ENCODE measurements around the gene NBEA. TPM values are rescaled to one million over a fixed set of nuclear protein-coding genes. Genes with fewer than 3 reads are reported as not detected.
A peak's percentile ranks its signal among the peaks of the same experiment; 100 is the strongest.

NBEA gene
- total RNA-seq, 1 donor from 2014 or later = 6.6 TPM

- no peaks in the 10 kb centered on the region for H3K36me3 ChIP-seq
- H3K27ac ChIP-seq = no peak overlapping the region
- ATAC-seq (no peak), DNase-seq (no peak)
- H3K4me3 ChIP-seq = no peak overlapping the region
- no peaks in the 10 kb centered on the region for H3K4me1 ChIP-seq
- intact Hi-C loops (cut with DNase I) = no loop called here
- no peaks in the 10 kb centered on the region for H3K27me3 ChIP-seq (ENCODE audit: low read depth)
- no peak for TF ChIP-seq CTCF (IDR thresholded peaks at IDR 0.05)
- no peaks in the 10 kb centered on the region for H3K9me3 ChIP-seq
Measured at GRCh38 chr13:35136585-35136984, 194.5 kb downstream of the NBEA start.

GRCh38 chr13:35139591-35139990 is 197.5 kb downstream of the NBEA start:
- no peak for ATAC-seq
- Histone ChIP-seq H3K27ac (no peak overlapping the region), H3K9me3 (no peaks in the 10 kb centered on the region), H3K4me3 (no peak overlapping the region), H3K27me3 (ENCODE audit: low read depth) (no peaks in the 10 kb centered on the region), H3K36me3 (no peaks in the 10 kb centered on the region), H3K4me1 (no peaks in the 10 kb centered on the region)
- TF ChIP-seq CTCF (IDR thresholded peaks at IDR 0.05) = no peak
- no peak for DNase-seq
- intact Hi-C loops (cut with DNase I) = no loop called here

GRCh38 chr13:35140321-35140720 is 198.3 kb downstream of the NBEA start:
- Histone ChIP-seq H3K4me3 (no peak overlapping the region), H3K27ac (no peak overlapping the region), H3K9me3 (no peaks in the 10 kb centered on the region), H3K4me1 (no peaks in the 10 kb centered on the region), H3K36me3 (no peaks in the 10 kb centered on the region), H3K27me3 (ENCODE audit: low read depth) (no peaks in the 10 kb centered on the region)
- TF ChIP-seq CTCF (IDR thresholded peaks at IDR 0.05) = no peak
- intact Hi-C loops (cut with DNase I) = no loop called here
- ATAC-seq (no peak), DNase-seq (no peak)

GRCh38 chr13:35140831-35141230 is 198.8 kb downstream of the NBEA start:
- TF ChIP-seq CTCF (IDR thresholded peaks at IDR 0.05) = no peak
- Histone ChIP-seq H3K4me1 (no peaks in the 10 kb centered on the region), H3K9me3 (no peaks in the 10 kb centered on the region), H3K4me3 (no peak overlapping the region), H3K36me3 (no peaks in the 10 kb centered on the region), H3K27me3 (ENCODE audit: low read depth) (no peaks in the 10 kb centered on the region), H3K27ac (no peak overlapping the region)
- no peak for ATAC-seq
- intact Hi-C loops (cut with DNase I) = no loop called here
- DNase-seq = no peak

GRCh38 chr13:35143123-35143522 is 201.1 kb downstream of the NBEA start:
- no peak for DNase-seq
- no peak overlapping the region for H3K27ac ChIP-seq
- no peaks in the 10 kb centered on the region for H3K9me3 ChIP-seq
- H3K36me3 ChIP-seq = no peaks in the 10 kb centered on the region
- H3K4me3 ChIP-seq = no peak overlapping the region
- H3K4me1 ChIP-seq = no peaks in the 10 kb centered on the region
- no peaks in the 10 kb centered on the region for H3K27me3 ChIP-seq (ENCODE audit: low read depth)
- ATAC-seq = peak; percentile 59 to 79
- intact Hi-C loops (cut with DNase I) = no loop called here
- TF ChIP-seq CTCF (IDR thresholded peaks at IDR 0.05) = no peak
